Activated CD4-positive, alpha-beta T cell treated with anti-CD3 and anti-CD28 coated beads for 24 hours (primary cell): Measurements from ENCODE around the gene GYPB.
"Not testable (repeated sequence)": the region's sequence is repeated elsewhere in the genome, so short reads cannot be mapped to it uniquely, and the experiment has no call there.

Source experiments
- DNase-seq, 2 donors: peaks; one replicate each; pipeline ENCODE4 v3.0.0-alpha.2; 2020; ENCODE audit warnings: low read depth in 2 of 2

GYPB gene

DNA sequence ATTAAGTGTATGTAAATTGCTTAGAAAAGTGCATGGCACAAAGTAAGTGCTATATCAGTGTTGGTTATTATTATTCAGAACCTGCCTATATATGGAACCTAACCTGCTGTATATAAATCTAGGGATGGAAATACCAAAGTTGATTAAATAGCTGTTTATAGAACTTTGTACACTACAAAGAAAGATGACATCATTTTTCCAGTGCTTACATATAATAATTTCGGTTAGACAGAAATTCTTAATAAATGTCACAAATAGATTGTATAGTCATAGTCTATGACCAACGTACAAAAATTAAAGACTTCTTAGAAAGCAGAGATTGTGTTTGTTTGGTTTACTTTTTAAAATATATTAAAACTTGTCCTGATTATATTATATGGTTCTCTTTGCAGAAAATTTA, 4.4 kb downstream of the GYPB start:
- DNase-seq: no peak

DNA sequence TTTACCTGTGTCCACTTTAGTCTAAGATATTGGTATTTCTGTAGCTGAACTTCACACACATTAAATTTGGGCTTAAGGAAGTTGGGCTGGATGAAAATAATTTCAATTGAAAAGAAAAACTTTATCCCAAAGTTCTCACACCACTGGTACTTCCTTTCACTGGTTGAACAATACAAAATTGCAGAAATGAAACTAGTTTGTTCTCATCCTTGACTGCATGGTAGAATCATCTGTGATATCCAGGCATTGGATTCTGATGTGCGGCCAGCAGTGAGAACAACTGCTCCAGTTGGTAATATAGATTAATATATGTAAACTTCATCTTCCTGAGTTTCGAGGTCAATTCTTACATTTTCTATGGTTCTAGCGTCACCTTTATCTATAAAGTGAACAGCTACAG, 10.6 kb downstream of the GYPB start:
- not testable (repeated sequence) for DNase-seq

DNA sequence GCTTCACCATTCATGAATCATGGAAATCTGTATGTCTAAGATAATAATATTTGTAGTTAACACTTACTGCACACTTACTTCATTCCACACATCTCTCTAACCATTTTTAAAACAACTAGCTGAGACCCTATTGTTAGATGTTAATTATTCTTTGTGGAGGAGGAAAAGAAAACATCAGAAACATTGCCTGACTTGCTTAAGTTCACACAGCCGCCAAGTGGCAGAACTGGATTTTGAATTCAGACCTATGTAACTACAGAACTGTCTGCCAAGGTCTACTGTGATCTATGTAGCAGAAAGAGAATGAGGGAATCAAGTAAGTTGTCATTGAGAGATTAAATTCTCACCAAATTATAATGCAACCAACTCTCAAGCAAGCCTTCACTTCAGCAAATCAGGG, 11.2 kb downstream of the GYPB start:
- not testable (repeated sequence) for DNase-seq

DNA sequence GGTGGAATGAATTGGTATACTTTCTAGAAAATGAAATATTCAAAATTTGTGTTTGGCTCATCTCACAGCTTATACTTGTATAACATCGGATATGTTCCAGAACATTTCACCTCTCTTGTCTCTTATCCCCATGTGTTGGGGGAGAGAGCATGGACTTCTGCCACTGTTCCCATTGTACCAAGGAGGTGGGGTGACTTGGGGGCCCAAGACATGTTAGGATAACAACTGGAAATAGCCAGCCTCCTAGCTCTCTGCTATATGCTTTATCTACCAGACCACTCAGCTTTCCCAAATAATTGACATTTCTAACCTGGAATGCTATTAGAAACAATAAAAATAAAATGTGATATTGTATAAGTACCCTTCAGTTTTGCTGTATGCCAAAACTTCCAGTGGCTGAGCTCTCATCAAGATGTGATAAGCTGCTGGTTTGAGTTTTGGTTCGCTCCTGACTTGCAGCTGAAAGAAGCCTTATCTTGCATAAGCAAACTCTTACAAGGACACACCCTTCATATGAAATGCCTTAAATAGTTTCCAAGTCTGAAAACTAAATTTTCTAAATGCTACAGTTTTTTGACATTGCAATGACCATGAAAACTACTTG, 12.9 kb downstream of the GYPB start:
- DNase-seq: not testable (repeated sequence)

DNA sequence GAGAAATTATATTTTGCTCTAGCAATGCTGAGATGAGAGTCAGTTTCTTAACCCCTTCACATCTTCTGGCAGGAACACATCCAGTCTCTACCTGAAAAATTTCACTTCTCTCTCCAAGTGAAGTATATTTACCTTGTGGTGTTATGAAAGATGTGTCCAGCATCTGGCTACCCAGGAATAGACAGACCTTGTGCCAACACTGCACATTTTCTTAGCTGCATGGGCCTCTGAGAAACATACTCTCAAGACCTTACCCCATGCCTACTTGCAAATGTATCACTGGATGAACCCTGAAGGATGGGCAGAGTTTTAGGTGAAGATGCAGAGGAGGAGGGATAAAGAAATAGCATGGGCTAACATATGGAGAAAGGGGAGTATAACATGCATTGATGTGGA, 13.6 kb downstream of the GYPB start:
- DNase-seq: not testable (repeated sequence)

DNA sequence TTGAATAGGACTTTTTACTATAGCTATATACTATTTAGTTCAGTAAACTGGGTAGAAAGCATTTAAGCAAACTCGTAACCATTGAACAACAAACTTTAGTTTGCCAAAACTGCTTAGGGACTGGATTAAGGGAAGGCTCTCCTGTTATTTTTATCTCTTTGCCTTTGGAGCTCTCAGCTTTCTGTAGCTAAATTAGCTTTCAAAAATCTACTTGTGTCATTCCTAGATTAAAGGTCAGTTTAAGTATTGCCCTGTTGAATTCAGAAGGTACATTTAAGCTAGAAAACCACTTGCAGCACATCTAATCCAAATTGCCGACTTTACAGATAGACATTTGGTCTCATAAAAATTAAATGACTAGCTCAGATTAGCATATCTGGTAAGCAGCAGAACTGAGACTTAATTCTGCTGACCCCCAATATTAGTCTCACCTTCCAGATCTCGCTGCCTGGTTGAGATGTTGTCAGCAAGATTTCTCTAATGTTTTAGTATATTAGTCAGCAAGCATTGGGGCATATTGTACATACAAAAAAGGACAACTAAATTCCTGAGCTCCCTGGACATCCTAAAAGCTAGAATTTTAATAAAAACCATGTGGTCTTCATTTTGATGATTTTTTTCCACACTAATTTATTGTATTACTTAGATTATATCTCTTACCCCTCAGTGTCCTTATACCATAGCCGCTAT, 14.2 kb downstream of the GYPB start:
- not testable (repeated sequence) for DNase-seq

DNA sequence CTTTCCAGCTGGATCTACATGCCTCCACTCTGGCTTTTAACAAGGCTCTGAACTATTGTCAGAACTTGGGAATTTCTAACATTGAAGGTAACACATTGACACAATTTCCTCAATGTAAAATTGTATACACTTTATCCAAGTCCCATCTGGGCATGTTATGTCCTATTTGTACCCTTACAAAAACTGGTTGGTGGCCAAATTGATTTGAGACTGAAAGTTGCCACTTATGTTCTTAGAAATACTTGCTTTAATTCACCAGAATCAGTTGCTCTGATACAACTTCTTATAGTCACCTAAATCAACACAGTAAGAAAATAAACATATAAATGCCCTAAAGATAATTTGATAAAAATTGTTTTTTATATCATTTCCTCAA, 15.3 kb downstream of the GYPB start:
- not testable (repeated sequence) for DNase-seq

DNA sequence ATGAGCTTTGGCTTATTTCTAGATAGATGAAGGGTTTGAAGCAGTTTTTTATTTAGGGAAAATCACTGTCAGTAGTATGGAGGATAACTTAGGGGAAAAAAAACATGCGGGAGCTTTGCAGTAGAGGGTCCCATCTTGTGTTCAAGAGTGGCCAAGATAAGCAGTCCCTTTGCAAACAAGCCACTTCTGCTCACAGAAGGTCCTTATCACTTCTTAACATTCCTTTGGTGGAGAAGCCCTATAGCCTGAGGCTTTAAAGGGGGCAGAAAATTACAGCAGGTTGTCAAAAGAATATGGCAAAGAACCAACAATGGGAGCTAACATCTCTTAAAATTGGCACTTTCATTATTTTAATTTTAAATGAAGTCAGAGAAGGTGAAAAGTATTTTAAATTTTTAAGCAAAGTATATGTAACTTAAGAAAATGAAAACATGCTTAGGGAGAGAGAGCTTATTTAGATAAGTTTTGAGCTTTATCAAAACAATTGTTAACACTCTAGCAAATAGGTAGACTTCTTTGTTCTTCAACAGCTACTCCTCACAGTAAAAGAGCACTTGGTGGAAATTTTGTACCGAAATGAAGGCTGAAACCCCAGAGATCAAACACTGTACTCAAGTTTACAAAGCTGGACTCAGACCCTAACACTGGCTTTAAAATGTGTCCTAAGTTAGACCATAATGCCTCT, 15.8 kb downstream of the GYPB start:
- not testable (repeated sequence) for DNase-seq

DNA sequence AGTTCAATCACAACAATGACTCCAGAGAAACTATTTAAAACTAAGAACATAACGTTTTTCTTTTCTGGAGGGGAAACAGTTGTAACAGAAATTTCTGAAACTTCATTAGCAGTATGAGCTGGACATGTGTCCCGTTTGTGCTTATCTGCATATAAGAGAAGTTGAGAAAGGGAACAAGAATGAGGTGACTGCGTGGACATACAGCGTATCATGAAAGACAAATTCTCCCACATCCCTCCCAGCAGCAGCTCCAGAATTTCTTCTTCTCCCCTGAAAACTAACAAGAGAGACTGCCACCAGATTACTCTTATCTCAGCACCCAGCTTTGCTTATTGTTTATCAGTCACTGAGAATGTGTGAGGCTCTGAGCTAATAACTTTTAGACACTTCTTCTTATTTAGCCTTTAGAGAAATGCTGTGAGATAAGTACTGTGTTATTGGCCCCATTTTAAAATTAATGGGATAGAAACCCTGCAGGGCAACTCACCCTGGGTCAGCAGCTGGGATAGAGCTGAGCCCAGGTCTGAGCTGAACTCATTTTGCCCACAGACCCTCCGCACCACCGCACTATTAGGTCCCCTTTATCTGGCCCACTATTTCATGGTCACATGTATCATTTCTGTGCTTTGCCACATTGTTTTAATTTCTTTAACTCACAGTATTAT, 18.7 kb downstream of the GYPB start:
- not testable (repeated sequence) for DNase-seq

DNA sequence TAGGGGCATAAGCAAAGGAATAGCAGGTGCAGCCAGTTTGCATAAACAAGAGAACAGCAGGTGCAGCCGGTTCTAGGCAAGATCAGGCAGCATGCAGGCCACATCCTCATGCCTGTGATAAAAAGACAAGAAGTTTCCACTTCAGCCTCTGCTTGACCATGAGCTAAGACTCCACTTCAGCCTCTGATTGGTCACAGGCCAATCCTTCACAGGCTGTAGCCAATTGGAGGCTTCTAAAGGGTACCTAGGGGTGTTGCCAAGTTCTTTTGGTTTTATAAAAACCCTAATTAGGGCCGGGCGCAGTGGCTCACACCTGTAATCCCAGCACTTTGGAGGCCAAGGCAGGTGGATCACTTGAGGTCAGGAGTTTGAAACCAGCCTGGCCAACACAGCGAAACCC, 23.0 kb downstream of the GYPB start:
- DNase-seq: not testable (repeated sequence)

DNA sequence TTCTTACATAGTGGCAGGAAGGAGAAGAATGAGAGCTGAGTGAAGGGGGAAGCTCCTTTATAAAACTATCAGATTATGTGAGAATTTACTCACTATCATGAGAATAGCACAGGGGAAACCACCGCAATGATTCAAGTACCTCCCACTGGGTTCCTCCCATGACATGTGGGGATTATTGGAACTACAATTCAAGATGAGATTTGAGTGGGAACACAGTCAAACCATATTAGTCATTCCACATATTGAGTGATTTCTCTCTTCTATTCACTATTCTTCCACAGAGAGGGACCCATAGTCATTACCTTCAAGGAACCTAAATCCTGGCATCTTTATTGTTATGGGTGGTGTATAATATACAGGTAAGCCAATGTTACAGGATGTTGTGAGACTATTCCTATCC, 27.4 kb downstream of the GYPB start:
- DNase-seq: not testable (repeated sequence)

DNA sequence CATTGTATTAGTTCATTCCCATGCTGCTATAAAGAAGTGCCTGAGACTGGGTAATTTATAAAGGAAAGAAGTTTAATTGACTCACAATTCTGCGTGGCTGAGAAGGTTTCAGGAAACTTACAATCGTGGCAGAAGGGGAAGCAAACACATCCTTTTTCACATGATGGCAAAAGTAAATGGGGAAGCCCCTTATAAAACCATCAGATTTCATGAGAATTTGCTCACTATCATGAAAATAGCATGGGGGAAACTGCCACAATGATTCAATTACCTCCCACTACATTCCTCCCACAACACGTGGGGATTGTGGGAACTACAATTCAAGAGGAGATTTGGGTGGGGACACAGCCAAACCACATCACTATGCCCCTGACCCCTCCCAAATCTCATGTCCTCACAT, 28.5 kb downstream of the GYPB start:
- DNase-seq: not testable (repeated sequence)

DNA sequence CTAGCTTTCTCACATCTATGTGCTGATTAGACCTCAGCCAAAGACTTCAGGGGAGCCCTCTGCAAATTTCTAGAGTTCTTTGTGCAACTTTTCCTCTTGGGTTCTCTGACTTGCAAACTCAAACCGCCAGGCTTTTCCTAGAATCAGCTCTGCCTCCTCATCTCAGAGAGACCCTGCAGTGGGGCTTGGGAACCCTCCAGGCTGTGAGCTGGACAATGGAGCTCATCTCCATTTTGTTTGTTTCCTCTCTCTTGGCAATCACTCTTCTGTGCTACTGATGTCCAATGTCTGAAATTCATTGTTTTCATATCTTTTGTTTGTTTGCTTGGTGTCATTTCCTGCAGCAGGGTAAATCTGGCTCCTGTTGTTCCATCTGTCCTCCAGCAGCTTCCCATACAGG, 33.0 kb downstream of the GYPB start:
- DNase-seq: no peak

DNA sequence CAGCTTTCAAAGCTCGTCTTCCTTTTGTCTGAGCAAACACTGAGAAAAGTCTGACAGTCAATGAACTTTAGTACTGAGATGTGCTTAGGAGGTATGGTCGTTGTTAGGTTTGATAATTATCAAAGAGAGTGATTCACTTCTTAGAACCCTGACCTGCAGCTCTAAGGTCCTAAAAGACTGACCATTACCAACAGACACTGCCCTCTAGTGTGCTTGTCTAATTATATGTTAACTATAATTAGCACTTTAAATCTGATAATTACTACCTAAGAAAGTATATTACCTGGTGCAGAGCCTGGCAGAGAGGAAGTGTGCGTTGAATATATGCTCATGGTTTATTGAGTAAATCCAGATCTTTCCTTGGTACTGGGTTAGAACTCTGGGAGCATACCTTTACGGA, 38.4 kb downstream of the GYPB start:
- not testable (repeated sequence) for DNase-seq

DNA sequence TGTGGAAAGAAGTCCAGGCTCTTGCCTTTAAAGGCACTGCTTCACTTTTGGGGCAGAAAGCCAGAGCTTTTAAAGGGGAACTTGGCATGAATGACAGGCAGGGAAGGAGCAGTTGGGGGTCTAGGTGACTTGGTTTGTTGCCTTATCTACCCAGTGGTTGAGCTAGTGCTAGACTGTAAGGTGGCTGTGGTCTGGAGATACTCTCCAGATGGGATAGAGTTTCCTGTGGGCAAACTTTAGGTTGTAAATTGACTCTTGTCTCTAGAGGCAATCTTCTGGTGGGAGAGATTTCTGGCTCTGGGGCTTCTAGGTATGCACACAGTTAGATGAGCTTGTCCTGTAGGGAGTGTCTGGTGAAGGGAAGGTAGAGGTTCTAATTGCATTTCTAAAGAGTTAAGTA, 43.7 kb downstream of the GYPB start:
- not testable (repeated sequence) for DNase-seq

DNA sequence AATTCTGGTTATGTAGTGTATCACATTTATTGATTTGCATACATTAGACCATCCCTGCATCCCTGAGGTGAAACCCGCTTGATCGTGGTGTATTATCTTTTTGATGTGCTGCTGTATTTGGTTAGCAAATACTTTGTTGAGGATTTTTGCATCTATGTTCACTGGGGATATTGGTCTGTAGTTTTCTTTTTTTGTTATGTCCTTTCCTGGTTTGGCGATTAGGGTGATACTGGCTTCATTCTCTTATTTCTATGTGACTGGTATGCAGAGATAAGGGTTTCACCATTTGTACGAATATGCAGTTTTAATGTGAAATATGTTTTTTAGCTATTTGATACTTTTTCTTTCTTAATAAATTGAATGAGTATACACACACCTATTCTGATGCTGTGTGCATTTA, 45.2 kb downstream of the GYPB start:
- not testable (repeated sequence) for DNase-seq

DNA sequence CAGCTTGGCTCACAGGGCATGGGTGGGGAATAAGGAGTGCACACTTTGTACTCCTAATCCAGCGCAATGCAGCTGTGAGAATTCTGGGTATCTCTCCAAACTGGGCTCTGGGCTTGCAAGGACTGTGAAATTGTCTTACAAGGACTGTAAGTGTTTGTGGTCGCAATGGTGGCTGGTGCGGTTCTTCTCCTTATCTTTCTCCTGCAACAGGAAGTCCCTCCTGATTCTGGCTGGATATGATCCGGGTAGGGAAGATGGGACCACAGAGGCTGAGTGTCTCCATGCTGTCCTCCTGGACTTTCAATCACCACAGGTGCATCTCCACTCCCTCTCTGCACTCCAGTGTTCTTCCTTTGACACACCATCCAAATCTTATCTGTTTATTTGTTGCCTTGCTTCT, 58.1 kb downstream of the GYPB start:
- no peak for DNase-seq

DNA sequence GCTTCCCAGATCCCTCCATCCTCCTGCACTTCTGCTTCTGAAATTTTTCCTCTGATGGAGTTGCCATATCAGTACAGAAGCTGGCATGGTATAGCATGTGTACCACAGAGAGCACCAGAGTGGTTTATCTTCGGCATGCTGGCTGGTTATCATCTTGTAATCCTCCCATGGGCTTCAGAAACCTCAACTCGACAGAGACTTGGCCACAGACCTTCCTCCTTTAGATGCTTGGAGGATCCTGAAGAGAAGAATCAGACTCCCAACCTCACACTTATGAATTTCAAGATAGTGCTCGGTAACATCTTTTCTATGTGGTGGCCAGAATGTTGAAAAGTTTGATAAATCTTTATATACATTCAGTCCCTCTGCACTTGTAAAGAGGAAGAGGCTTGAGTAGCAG, 63.9 kb downstream of the GYPB start:
- DNase-seq: not testable (repeated sequence)

DNA sequence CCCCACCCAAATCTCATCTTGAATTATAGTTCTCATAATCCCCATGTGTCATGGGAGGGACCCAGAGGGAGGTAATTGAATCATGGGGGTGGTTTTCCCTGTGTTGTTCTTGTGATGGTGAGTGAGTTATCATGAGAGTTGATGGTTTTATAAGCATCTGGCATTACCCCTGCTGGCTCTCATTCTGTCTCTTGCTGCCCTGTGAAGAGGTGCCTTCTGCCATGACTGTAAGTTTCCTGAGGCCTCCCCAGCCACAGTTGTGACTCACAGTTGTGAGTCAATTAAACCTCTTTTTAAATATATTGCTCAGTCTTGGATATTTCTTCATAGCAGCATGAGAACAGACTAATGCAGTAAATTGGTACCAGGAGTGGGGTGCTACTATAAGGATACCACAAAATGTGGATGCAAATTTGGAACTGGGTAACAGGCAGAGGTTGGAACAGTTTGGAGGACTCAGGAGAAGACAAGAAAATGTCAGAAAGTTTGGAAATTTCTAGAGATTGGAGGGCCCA, 67.7 kb downstream of the GYPB start:
- not testable (repeated sequence) for DNase-seq

DNA sequence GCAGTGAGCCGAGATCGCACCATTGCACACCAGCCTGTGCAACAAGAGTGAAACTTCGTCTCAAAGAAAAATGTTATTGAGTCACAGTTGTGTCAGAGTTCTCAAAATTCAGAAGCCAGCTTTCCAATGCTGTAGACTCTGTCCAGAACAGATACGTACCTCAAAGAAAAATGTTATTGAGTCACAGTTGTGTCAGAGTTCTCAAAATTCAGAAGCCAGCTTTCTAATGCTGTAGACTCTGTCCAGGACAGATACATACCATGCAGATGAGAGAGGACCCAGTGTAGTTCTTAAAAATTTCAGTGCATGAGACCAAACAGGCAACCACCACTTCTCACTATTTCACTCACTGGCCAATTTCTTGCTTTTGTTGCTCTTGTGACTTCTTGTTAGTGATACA, 68.2 kb downstream of the GYPB start:
- DNase-seq: not testable (repeated sequence)

DNA sequence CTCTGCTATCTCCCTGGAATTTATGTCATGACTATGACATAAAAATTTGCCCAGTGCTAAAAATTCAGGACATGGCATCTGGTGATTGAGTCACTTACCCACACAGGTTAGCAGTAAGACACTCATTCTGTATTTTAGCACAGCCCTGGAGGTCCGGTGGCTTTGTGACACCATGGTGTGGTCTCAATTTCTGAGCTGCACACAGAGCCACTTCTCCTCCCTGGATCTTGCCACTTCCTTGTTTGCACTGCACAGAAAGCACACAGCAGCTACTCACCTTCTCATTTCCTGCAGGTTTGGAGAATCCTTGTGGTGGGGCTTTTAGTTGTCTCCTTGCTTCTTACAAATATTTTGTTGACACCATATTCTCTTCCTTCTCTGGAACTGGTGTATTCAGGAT, 69.0 kb downstream of the GYPB start:
- not testable (repeated sequence) for DNase-seq

DNA sequence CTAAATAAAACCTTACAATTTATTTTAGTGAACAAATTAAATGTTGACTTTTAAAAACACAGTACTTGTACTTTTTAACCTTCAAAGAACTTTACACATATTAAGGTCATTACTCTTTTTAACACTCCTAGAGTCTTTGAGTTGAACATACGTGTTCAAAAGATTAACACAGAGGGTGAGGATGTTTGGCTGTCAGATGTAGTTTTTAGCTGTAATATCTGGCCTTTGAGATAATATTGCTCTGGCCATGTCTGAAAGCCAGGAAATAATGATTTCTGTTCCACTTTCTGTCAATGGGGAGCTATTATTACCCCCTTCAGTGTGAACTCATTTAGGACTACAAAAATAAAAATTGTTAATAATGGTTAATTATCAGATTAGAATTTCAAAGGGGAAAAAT, 71.7 kb downstream of the GYPB start:
- DNase-seq: not testable (repeated sequence)
